ENCODE measurements around the gene PAK6. TPM values are rescaled to one million over a fixed set of nuclear protein-coding genes. Genes with fewer than 3 reads are reported as not detected.

PAK6 gene
- total and polyA plus RNA-seq, 9 of the 15 experiments (the other 6 are each of a cell fraction or from before 2014, with no cell fraction given), result 0.03 to 0.74 (median 0.16) TPM; not detected in 2

GRCh38 chr15:40323239-40323952, 84.5 kb downstream of the PAK6 start, which contains the start of gene INAFM2 (continued):
- TF ChIP-seq ATF1 (CRISPR knock-in tag; IDR thresholded peaks at IDR 0.05) (0 out of 2 replicates have a peak, but pooled peaks have one; percentile 27), ATF1 (tag; IDR thresholded peaks at IDR 0.05) (peak; percentile 84), MEIS2 (IDR thresholded peaks at IDR 0.05; ENCODE audit: partially characterized antibody) (peak; percentile 78), RBFOX2 (IDR thresholded peaks at IDR 0.05; ENCODE audit: low read depth, low read length) (peak; percentile 70), ZNF57 (CRISPR knock-in tag; IDR thresholded peaks at IDR 0.05) (no peak), ZBTB1 (CRISPR knock-in tag; IDR thresholded peaks at IDR 0.05; ENCODE audit: borderline replicate concordance, low read depth) (peak; percentile 82), MECOM (CRISPR knock-in tag; IDR thresholded peaks at IDR 0.05) (no peak), BCLAF1 (IDR thresholded peaks at IDR 0.05; ENCODE audit: borderline replicate concordance in 1 of 2, control insufficient read depth in 1 of 2, low read depth in 2 of 2, low read length in 1 of 2) (no peak), LEF1 (IDR thresholded peaks at IDR 0.05) (no peak), CREM (IDR thresholded peaks at IDR 0.05; ENCODE audit: low read depth) (peak; percentile 86), ZNF507 (tag; conservative IDR thresholded peaks at IDR 0.05) (no peak), GABPB1 (CRISPR knock-in tag; IDR thresholded peaks at IDR 0.05) (peak; percentile 78)
- TF ChIP-seq, protein P1, sequence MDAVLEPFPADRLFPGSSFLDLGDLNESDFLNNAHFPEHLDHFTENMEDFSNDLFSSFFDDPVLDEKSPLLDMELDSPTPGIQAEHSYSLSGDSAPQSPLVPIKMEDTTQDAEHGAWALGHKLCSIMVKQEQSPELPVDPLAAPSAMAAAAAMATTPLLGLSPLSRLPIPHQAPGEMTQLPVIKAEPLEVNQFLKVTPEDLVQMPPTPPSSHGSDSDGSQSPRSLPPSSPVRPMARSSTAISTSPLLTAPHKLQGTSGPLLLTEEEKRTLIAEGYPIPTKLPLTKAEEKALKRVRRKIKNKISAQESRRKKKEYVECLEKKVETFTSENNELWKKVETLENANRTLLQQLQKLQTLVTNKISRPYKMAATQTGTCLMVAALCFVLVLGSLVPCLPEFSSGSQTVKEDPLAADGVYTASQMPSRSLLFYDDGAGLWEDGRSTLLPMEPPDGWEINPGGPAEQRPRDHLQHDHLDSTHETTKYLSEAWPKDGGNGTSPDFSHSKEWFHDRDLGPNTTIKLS (IDR thresholded peaks at IDR 0.05; ENCODE audit: borderline replicate concordance, low read depth), result peak; percentile 67; the same call in 1 of the 2 replicates
- TF ChIP-seq, protein P2, sequence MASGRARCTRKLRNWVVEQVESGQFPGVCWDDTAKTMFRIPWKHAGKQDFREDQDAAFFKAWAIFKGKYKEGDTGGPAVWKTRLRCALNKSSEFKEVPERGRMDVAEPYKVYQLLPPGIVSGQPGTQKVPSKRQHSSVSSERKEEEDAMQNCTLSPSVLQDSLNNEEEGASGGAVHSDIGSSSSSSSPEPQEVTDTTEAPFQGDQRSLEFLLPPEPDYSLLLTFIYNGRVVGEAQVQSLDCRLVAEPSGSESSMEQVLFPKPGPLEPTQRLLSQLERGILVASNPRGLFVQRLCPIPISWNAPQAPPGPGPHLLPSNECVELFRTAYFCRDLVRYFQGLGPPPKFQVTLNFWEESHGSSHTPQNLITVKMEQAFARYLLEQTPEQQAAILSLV (tag; IDR thresholded peaks at IDR 0.05), result no peak
- TF ChIP-seq, protein P3, sequence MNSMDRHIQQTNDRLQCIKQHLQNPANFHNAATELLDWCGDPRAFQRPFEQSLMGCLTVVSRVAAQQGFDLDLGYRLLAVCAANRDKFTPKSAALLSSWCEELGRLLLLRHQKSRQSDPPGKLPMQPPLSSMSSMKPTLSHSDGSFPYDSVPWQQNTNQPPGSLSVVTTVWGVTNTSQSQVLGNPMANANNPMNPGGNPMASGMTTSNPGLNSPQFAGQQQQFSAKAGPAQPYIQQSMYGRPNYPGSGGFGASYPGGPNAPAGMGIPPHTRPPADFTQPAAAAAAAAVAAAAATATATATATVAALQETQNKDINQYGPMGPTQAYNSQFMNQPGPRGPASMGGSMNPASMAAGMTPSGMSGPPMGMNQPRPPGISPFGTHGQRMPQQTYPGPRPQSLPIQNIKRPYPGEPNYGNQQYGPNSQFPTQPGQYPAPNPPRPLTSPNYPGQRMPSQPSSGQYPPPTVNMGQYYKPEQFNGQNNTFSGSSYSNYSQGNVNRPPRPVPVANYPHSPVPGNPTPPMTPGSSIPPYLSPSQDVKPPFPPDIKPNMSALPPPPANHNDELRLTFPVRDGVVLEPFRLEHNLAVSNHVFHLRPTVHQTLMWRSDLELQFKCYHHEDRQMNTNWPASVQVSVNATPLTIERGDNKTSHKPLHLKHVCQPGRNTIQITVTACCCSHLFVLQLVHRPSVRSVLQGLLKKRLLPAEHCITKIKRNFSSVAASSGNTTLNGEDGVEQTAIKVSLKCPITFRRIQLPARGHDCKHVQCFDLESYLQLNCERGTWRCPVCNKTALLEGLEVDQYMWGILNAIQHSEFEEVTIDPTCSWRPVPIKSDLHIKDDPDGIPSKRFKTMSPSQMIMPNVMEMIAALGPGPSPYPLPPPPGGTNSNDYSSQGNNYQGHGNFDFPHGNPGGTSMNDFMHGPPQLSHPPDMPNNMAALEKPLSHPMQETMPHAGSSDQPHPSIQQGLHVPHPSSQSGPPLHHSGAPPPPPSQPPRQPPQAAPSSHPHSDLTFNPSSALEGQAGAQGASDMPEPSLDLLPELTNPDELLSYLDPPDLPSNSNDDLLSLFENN (IDR thresholded peaks at IDR 0.05; ENCODE audit: low read depth in 2 of 2, low read length in 2 of 2), result no peak

All from K562 (cell line).